ENCODE measurements around the gene TMEM14C.

Gene TMEM14C

GRCh38 chr6:10722820-10723566 lies at the start of gene TMEM14C:
TSS of gene TMEM14C (plus strand) at chr6:10723070. CDS start at chr6:10724614, 1,544 bp downstream.
- DNase-seq: peak; percentile 97

- DNase-seq: no peak
These were observed 46.5 kb upstream of the TMEM14C start for GRCh38 chr6:10676403-10676802.

GRCh38 chr6:10678456-10678855 lies 44.4 kb upstream of the TMEM14C start:
- DNase-seq: no peak

- no peak for DNase-seq
These were observed 41.1 kb upstream of the TMEM14C start for GRCh38 chr6:10681795-10682194.

GRCh38 chr6:10682355-10682988 lies 40.4 kb upstream of the TMEM14C start:
- DNase-seq: peak; percentile 43

- no peak for DNase-seq
These were observed 38.3 kb upstream of the TMEM14C start for GRCh38 chr6:10684618-10685017.

GRCh38 chr6:10685092-10685915 lies 37.6 kb upstream of the TMEM14C start:
- DNase-seq: peak; percentile 67

- no peak for DNase-seq
These were observed 36.0 kb upstream of the TMEM14C start for GRCh38 chr6:10686901-10687300.

- no peak for DNase-seq
These were observed 35.3 kb upstream of the TMEM14C start for GRCh38 chr6:10687582-10687981.

- DNase-seq: no peak
These were observed 32.0 kb upstream of the TMEM14C start for GRCh38 chr6:10690651-10691445.

- peak; percentile 48 for DNase-seq
These were observed 29.8 kb upstream of the TMEM14C start for GRCh38 chr6:10692965-10693538.

GRCh38 chr6:10694302-10695085 lies 28.4 kb upstream of the TMEM14C start, which contains the start of the genes C6orf52 and PAK1IP1:
TSS of gene C6orf52 (minus strand) at chr6:10694616. CDS start at chr6:10687550, 7,066 bp downstream.
TSS of gene PAK1IP1 (plus strand) at chr6:10694972. CDS start at chr6:10694986, 14 bp downstream.
- peak; percentile 98 for DNase-seq

GRCh38 chr6:10695086-10695657 lies 27.7 kb upstream of the TMEM14C start:
- no peak for DNase-seq

GRCh38 chr6:10696655-10697054 lies 26.2 kb upstream of the TMEM14C start:
- DNase-seq: no peak

- no peak for DNase-seq
These were observed 8.9 kb upstream of the TMEM14C start for GRCh38 chr6:10713962-10714361.

GRCh38 chr6:10719296-10719963 lies 3.4 kb upstream of the TMEM14C start:
- DNase-seq: peak; percentile 58

- peak; percentile 50 for DNase-seq
These were observed 3.0 kb upstream of the TMEM14C start for GRCh38 chr6:10719964-10720264.

- DNase-seq: peak; percentile 53
These were observed 2.5 kb upstream of the TMEM14C start for GRCh38 chr6:10720265-10720959.

GRCh38 chr6:10720960-10721849 lies 1.7 kb upstream of the TMEM14C start:
- DNase-seq: peak; percentile 58

Data from hematopoietic multipotent progenitor cell treated with erythropoietin and hydrocortisone succinate and interleukin-3 and kit ligand, for 6 days (in vitro differentiated cells).